NOMO-1 treated with DMSO at 0.1 percent for 48 hours (cell line): Measurements from ENCODE around the gene DMD.

Experiments
- DNase-seq: peaks from one replicate; lab custom pipeline; 2025; ENCODE audit not compliant: unreplicated experiment; lab: John Stamatoyannopoulos, UW

Gene DMD

GRCh38 chrX:31213941-31214340 lies 1997.4 kb downstream of the DMD start:
- peak; percentile 7 for DNase-seq

DNA sequence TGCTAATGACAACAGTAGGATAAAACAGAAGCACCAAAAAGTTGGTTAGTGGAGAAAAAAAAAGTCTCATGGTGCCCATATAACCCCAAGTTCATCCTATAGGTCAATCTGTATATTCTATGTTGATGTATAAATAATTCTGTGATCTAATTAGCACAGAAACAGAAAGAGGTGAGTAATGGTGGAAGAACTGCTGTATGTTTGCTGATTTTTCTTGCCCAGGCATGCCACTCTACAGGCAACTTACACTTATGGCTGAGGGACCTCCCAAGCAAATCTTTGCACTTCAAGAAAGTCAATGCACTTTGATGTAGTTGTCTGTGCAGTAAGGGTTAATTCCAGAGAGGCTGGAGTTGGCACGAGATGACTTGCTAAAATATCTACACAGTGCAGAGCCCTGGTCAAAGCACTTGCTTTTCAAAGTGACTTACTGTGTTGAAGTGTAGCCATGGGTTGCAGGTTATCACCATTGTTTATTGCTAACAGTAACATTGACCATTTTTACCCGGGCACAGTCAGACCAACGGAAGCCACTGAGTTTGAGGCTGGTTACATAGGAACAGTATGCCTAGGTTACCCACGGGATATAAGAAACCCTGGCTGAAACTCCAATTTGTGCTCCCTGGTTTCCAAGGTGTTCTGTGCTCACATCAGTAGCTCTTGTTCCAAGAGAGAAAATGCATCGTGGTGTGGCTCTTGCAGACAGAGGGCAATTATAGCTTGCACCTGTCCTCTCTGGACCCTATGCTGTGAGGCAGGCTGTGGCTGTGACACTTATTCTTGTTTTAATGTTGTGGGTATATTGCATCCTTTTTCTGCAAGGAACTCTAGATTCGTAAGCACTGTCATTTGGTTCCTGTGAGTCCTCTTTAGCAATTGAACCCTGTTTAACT lies 1998.2 kb downstream of the DMD start:
- DNase-seq: no peak

- DNase-seq: no peak
These were observed 2002.2 kb downstream of the DMD start for GRCh38 chrX:31209005-31209628.

DNA sequence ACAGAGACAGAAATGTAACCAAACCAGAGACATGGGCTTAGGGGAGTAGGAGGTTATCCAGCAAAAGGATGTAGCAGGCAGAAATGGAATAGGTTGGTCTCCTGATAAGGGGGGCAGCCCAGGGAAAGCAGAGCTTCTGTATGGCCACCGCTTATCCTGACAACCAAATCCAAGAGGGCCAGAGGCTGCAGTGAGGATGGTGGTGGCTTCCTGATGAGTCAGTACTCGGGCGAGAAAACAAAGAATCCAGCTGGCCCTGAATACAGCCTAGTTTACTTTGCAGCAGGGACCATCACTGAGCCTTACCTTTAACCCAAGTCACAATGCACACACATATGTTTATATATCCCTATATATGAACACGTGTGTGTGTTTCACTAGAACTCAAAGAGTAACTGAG lies 2009.8 kb downstream of the DMD start:
- no peak for DNase-seq

- peak; percentile 3 for DNase-seq
These were observed 2010.9 kb downstream of the DMD start for GRCh38 chrX:31200430-31200829.

DNA sequence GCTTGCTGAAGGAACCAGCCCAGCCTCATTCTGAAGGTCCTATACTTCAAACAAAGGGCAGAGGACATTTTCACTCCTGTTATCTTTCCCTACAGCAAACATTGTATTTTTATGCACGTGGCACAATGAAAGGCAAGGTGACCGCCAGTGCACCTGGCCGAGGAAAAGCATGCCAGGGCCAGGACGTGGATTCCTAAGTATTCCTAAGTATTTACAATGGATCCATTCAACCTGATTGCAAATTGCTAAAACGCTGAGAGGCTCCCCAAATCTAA lies 2011.6 kb downstream of the DMD start:
- DNase-seq: no peak

DNA sequence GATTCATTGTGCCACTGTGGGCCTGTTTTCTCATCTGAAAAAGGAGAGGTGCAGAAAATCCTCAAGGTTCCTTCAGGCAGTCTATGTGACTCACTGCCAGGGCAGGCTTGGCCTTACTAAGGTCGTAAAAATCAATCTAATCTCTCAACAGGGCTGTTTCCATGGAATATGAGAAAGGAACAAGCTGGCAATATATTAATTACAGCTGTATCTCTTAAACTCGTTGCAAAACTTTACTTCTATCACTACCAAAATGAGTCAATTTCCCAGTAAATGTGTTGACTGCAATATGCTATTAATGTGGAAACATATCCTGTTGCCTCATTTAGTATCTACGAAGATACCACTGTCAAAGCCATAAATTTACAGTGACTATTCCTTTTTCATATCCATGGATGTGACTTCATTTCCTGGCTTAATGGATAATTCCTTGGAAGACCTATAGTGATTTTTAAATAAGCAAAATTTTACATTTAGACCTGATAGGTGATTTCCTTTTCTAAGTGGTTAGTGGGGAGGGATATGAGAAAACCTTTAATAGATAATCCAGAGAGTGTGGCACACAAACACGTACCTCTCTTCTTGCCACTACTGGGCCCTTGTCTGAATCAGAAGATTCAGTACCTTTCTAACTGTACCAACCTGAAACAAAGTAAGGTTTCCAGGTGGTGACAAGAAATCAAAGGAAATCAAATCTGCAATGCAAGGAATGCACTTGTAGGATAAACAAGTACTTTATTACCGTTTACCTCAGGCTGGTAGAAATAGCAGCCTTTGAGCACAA lies 2012.1 kb downstream of the DMD start:
- DNase-seq: no peak

GRCh38 chrX:31190221-31190975 lies 2021.0 kb downstream of the DMD start:
- no peak for DNase-seq

DNA sequence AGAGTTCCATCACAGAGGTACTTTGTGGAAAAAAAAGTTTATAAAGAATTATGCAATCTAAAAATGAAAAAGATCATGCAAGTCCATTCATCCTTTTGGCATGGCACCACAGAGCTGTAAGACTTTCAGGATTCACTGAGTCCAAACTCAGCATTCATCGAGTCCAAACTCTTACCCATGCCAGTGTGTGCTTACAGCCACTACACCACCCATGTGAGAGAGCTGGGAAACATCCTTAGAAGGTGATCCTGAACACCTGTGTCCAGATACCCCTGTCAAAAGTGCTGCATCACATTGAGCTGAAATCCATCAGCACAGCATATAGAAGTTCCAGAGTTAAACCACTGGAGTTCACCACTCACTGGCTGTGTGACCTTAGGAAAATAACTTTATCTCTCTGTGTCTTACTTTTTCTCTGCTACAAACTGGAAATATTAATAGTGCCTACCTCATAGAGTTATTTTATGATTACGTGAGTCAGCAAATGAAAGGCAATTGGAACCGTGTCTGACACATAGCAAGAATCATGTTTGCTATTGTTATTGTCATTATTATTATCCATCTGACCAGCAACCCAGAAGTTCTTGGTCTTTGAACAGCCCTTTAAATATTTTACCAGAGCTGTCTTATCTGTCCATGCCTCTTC lies 2024.5 kb downstream of the DMD start:
- no peak for DNase-seq

DNA sequence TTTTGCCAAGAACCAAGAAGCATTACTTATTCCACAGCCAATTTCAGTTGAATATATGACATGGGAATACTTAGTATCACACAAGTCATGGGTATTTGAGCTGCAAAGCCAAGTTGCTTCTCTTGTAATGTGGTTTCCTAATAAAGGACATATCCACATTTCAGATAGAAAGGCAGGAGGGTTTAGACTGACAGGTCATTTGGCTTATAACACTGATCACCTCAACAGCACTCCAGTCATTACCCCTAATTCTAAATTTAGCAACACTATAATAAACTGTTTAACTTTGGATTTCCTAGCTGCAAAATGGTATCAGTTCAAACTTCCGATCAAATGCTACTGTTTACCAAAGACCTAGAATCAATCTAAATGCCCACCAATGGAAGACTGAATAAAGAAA lies 2025.5 kb downstream of the DMD start:
- DNase-seq: no peak

DNA sequence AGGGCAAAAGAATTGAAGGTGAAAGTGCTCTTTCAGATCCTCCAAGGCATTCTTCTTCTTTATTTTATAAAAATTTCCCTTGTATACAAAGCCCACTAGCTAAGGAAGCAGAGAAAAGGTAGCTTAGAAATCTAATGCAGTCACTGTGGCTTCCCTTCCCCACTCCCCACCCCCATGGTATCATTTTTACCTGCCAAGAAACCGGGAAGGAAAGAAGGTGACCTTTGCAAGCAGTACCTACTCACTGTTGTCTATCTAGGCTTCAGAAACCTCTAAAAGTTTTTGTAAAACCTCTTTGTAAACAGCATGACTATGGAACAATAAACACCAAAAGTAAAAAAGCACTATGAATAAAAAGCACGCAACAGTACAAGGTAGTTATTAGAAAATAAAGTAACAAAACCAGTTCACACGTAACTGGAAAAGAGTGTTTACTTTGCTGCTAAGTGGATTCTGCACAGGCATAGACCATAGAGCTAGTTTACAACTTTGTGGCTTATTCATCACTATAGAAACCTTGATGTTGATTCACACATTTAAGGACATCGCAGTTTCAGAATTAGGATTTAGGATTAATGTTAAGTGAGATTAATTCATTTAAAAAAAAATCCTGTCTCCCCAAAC lies 2029.9 kb downstream of the DMD start:
- no peak for DNase-seq

GRCh38 chrX:31179203-31179602 lies 2032.1 kb downstream of the DMD start:
- no peak for DNase-seq

GRCh38 chrX:31178769-31179125 lies 2032.6 kb downstream of the DMD start:
- DNase-seq: no peak

- DNase-seq: no peak
These were observed 2033.1 kb downstream of the DMD start for GRCh38 chrX:31178064-31178768.

DNA sequence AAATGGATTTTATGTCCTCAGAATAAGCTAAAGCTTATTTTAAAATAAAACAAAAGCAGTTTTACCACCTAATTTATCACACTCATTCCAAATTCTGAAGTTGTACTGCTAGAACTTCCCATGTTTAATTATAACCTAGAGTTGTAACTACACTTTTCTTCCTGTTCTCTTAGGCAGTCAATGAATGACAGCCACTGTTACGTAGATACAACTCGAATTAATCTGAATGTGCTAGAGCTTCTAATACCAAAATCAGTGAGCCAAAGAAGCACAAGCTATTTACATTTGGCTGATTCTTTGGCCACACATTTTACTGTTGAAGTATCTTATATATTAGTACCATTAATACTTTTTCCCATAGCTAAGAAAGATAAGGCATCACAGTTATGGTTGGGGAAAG lies 2040.6 kb downstream of the DMD start:
- DNase-seq: no peak

- DNase-seq: no peak
These were observed 2042.8 kb downstream of the DMD start for GRCh38 chrX:31168551-31168950.

GRCh38 chrX:31166832-31167231 lies 2044.5 kb downstream of the DMD start:
- DNase-seq: no peak

- no peak for DNase-seq
These were observed 2044.9 kb downstream of the DMD start for GRCh38 chrX:31166416-31166815.

DNA sequence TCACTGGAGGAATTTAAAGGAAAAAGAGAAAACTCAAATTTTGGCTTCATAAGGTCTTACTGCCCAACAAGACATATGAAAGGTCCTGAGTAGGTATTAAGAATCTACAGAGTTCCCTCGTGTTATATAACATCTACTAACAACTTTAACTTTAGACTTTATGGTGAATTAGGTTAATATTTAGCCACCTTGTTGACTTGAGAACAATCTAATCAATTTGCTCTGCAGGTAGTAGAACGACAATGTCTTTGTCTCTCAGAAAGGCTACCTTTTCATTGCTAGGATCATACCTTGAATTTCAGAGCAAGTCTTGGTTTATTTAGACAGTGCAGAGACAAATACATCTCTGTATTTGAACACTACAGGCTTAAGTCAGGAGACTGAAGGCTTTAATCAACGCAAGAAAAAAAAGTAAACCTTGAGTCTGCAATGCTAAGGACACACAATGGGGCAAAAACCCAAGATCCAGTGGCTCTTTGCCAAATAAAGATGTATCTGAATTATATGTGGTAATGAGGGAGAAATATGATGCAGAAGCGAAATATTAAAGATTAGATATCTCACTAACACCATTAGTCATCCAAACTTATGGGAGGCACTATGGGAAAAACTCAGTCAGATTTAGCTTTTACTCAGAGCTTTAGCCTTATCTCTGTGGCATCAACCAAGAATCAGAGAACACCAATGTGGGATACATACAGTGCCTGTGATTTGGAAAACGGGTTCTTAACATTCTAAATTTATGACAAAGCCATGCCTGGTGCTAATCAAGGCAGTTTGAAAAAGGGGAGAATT lies 2045.9 kb downstream of the DMD start:
- no peak for DNase-seq
